Mesendoderm (in vitro differentiated cells): ENCODE data around the gene NEUROD1.

Experiments used
- DNase-seq: peaks from one replicate; pipeline ENCODE4 v3.0.0; 2013
- H2AK5ac ChIP-seq: 2 replicates; pipeline ENCODE4 v1.6.1; 2013; ENCODE audit warnings: low read length, inconsistent platforms
- H2BK120ac ChIP-seq: 2 replicates; pipeline ENCODE4 v1.6.1; 2013; ENCODE audit warnings: low read depth, mild to moderate bottlenecking, low read length, moderate library complexity, mixed read lengths
- H2BK15ac ChIP-seq: replicated peaks from 2 replicates; pipeline ENCODE4 v1.6.1; 2013; ENCODE audit warnings: low read depth, mild to moderate bottlenecking, moderate library complexity
- H2BK5ac ChIP-seq: 2 replicates; pipeline ENCODE4 v1.6.1; 2013; ENCODE audit warnings: low read length, inconsistent platforms
- H3K18ac ChIP-seq: 2 replicates; pipeline ENCODE4 v1.6.1; 2013; ENCODE audit warnings: mild to moderate bottlenecking, low read length, mixed read lengths
- H3K23ac ChIP-seq: one replicate; pipeline ENCODE4 v1.6.1; 2013; ENCODE audit warnings: low read length
- H3K27ac ChIP-seq: 2 replicates; pipeline ENCODE4 v1.5.1; 2013; ENCODE audit warnings: low read depth, mild to moderate bottlenecking, inconsistent platforms, low read length, moderate library complexity
- H3K27me3 ChIP-seq: 2 replicates; pipeline ENCODE4 v1.6.1; 2013; ENCODE audit warnings: low read length, control low read depth, mild to moderate bottlenecking, inconsistent platforms; ENCODE audit not compliant: insufficient read depth, poor library complexity
- H3K36me3 ChIP-seq: 2 replicates; pipeline ENCODE4 v1.6.1; 2013; ENCODE audit warnings: low read length, inconsistent platforms; ENCODE audit not compliant: control insufficient read depth, insufficient read depth
- H3K4ac ChIP-seq: one replicate; pipeline ENCODE4 v1.6.1; 2013; ENCODE audit warnings: low read depth, mild to moderate bottlenecking, low read length, moderate library complexity
- H3K4me1 ChIP-seq: 2 replicates; pipeline ENCODE4 v1.6.1; 2013; ENCODE audit warnings: low read depth, low read length, inconsistent platforms; ENCODE audit not compliant: control insufficient read depth
- H3K4me2 ChIP-seq: 2 replicates; pipeline ENCODE4 v1.6.1; 2013; ENCODE audit warnings: low read length
- H3K4me3 ChIP-seq: 2 replicates; pipeline ENCODE4 v1.5.1; 2013; ENCODE audit warnings: mild to moderate bottlenecking, low read length
- H3K56ac ChIP-seq: one replicate; pipeline ENCODE4 v1.6.1; 2013; ENCODE audit warnings: low read length
- H3K79me1 ChIP-seq: 2 replicates; pipeline ENCODE4 v1.6.1; 2013; ENCODE audit warnings: low read length, inconsistent platforms
- H3K79me2 ChIP-seq: 2 replicates; pipeline ENCODE4 v1.6.1; 2013; ENCODE audit warnings: mild to moderate bottlenecking, low read length; ENCODE audit not compliant: control insufficient read depth, insufficient read depth
- H3K9ac ChIP-seq: 2 replicates; pipeline ENCODE4 v1.6.1; 2013; ENCODE audit warnings: low read length, inconsistent platforms
- H4K5ac ChIP-seq: one replicate; pipeline ENCODE4 v1.6.1; 2013; ENCODE audit warnings: low read length
- H4K8ac ChIP-seq: one replicate; pipeline ENCODE4 v1.6.1; 2013; ENCODE audit warnings: low read depth, mild to moderate bottlenecking, control low read depth, low read length, moderate library complexity
- WGBS: extraction: QIAGEN DNeasy Blood & Tissue Kit; methylation state at CpG from one replicate; pipeline ENCODE4 v1.1.7; 2013; ENCODE audit warnings: low lambda C conversion rate, missing lambda C conversion rate; ENCODE audit not compliant: insufficient coverage; ENCODE audit errors: extremely low coverage; 5-methylcytosine and 5-hydroxymethylcytosine counted together

NEUROD1 gene

DNA sequence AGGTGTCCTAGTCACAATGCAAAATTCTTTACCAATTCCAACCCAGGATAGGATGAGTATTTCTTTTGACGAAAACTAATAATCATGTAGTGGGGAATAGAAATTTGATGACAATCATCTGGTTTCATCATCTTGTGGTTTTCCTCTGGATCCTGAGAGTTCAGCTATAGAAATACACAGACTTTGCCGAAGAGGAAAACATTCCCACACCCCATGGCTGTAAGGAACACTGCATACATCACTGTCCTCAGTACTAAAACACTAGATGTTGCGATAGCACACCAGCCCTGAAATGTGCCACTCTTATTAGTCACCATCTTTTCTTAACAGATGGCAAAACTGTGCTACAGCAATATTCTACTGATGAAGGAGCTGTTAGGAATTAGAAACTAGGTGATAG is 52.8 kb downstream of the NEUROD1 start:
- Histone ChIP-seq H3K4me1 (no peaks in the 10 kb centered on the region), H3K9ac (no peak overlapping the region)
- no CpG with 5 or more reads among the region's 3 CpGs for WGBS

DNA sequence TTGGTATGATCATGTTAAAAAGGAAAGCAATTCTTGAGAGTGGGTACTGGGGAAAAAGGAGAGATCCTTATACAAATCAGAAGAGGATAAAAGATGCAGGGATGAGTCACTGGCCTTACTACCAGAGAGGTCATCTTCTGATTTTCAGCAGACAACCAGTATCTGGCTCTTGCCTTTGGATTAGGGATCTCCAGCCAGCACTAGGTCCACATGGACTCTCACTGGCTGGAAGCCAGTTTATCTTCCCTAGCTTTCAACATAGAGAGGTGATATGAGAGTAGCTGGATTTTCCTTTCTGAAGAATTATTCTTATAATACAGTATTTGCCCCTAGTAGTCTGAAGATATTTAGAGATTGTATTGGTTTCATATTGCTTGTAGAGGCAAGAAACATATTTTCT is 53.6 kb downstream of the NEUROD1 start:
- no peak overlapping the region for H3K9ac ChIP-seq

More for the DNA sequence above, 52.8 kb downstream of the NEUROD1 start:
- Histone ChIP-seq H3K79me2 (no peaks in the 10 kb centered on the region), H2BK5ac (no peak overlapping the region), H3K4ac (no peak overlapping the region), H3K56ac (no peak overlapping the region), H2BK15ac (no peak overlapping the region), H3K27ac (no peak overlapping the region), H3K27me3 (no peaks in the 10 kb centered on the region), H3K4me3 (no peak overlapping the region), H3K4me2 (no peak overlapping the region), H4K5ac (no peak overlapping the region), H3K36me3 (no peaks in the 10 kb centered on the region), H2BK120ac (no peak overlapping the region), H3K18ac (no peak overlapping the region), H2AK5ac (no peak overlapping the region), H3K23ac (no peak overlapping the region), H4K8ac (no peak overlapping the region), H3K79me1 (no peaks in the 10 kb centered on the region)
- no peak for DNase-seq

More for the DNA sequence above, 53.6 kb downstream of the NEUROD1 start:
- Histone ChIP-seq H3K4ac (no peak overlapping the region), H3K23ac (no peak overlapping the region), H3K56ac (no peak overlapping the region), H3K4me2 (no peak overlapping the region), H4K5ac (no peak overlapping the region), H3K79me2 (no peaks in the 10 kb centered on the region), H2BK15ac (no peak overlapping the region), H3K36me3 (no peaks in the 10 kb centered on the region), H3K27me3 (no peaks in the 10 kb centered on the region), H3K79me1 (no peaks in the 10 kb centered on the region), H3K27ac (no peak overlapping the region), H2BK120ac (no peak overlapping the region), H2AK5ac (no peak overlapping the region), H4K8ac (no peak overlapping the region), H3K4me3 (no peak overlapping the region), H3K18ac (no peak overlapping the region), H3K4me1 (no peaks in the 10 kb centered on the region), H2BK5ac (no peak overlapping the region)
- no peak for DNase-seq
